NCI-H446 treated with DMSO at 0.1 percent for 48 hours (cell line): ENCODE measurements around the gene CRYZ.
"Not testable (repeated sequence)": the region's sequence is repeated elsewhere in the genome, so short reads cannot be mapped to it uniquely, and the experiment has no call there.

Experiments used
- DNase-seq: peaks from one replicate; lab custom pipeline; 2025; lab: John Stamatoyannopoulos, UW

The CRYZ gene, protein sequence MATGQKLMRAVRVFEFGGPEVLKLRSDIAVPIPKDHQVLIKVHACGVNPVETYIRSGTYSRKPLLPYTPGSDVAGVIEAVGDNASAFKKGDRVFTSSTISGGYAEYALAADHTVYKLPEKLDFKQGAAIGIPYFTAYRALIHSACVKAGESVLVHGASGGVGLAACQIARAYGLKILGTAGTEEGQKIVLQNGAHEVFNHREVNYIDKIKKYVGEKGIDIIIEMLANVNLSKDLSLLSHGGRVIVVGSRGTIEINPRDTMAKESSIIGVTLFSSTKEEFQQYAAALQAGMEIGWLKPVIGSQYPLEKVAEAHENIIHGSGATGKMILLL

DNA sequence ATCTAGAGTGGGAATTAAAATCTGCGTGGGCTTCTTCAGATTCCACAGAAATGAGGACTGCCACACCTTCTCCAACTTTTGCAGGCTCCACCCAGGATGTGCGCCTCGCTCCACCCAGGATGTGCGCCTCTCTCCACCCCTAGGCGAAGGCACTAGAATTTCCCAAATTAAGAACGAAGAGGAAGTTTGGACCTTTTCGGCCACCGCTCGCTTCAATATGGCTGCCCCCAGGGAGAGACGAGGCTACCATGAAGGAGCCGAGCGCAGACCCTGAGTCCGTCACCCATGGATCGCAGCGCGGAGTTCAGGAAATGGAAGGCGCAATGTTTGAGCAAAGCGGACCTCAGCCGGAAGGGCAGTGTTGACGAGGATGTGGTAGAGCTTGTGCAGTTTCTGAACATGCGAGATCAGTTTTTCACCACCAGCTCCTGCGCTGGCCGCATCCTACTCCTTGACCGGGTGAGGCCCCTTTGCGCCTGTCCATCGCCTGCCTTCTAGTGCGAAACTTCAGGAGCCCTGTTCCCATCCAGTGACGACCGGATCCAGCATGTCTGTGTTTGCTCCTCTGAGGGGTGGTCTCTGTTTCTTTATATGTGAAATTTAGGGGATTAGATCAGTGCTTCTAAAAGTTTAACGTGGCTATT is at the start of gene CRYZ, which contains the start of gene TYW3:
TSS of gene CRYZ (minus strand) at position 91 of the 644 bp plus-strand sequence. CDS start 8,229 bp downstream, outside the sequence.
TSS of gene TYW3 (plus strand) at position 193 of the 644 bp plus-strand sequence. CDS start at position 286, 93 bp downstream.
- DNase-seq: peak; percentile 91

- no peak for DNase-seq
Measured at GRCh38 chr1:74780594-74780993, 47.7 kb upstream of the CRYZ start.

GRCh38 chr1:74779750-74780149 is 46.9 kb upstream of the CRYZ start:
- DNase-seq: no peak

GRCh38 chr1:74777525-74777924 is 44.7 kb upstream of the CRYZ start:
- no peak for DNase-seq

DNA sequence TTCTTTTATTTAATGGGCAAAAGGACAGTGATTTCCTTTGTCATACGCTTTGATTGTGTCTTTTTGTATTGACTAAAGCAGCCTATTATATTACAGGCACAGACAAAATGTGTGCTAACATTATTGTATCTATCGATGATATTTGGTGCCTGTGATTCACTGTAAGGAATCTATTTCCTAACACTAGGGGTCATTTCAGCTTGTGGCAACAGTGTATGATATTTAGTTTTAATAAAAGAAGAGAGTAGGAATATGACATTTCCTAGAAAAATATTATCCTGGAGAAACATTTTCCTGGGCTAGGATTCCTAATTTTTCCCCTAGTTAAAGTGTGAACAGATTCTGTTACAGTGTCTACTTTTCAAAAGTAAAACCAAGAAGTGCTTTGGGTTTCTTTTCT is 42.9 kb upstream of the CRYZ start:
- DNase-seq: no peak

DNA sequence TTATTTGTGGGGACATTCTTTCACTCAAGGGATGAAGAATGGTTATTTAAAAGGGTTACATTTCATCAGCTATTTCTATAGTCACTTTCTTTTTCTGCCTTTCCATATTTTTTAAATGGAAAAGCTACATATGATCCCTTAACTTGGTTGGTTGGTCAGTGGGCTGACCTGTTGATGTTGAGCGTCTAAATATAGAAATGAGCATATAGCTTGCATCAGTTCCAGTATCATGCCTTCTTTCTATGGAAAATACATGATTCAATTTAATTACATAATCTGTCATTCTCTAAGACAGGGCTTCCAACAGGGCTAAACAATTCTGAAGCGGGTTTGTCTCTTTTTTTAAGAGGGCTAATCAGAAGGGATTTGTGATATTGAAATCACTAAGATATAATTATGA is 40.7 kb upstream of the CRYZ start:
- DNase-seq: no peak

GRCh38 chr1:74772945-74773344 is 40.1 kb upstream of the CRYZ start:
- DNase-seq: no peak

- peak; percentile 54 for DNase-seq
Measured at GRCh38 chr1:74771913-74772515, 39.2 kb upstream of the CRYZ start.

- no peak for DNase-seq
Measured at GRCh38 chr1:74767490-74767889, 34.6 kb upstream of the CRYZ start.

- no peak for DNase-seq
Measured at GRCh38 chr1:74766579-74766978, 33.7 kb upstream of the CRYZ start.

GRCh38 chr1:74763807-74764206 is 31.0 kb upstream of the CRYZ start:
- no peak for DNase-seq

GRCh38 chr1:74756650-74757049 is 23.8 kb upstream of the CRYZ start:
- DNase-seq: not testable (repeated sequence)

DNA sequence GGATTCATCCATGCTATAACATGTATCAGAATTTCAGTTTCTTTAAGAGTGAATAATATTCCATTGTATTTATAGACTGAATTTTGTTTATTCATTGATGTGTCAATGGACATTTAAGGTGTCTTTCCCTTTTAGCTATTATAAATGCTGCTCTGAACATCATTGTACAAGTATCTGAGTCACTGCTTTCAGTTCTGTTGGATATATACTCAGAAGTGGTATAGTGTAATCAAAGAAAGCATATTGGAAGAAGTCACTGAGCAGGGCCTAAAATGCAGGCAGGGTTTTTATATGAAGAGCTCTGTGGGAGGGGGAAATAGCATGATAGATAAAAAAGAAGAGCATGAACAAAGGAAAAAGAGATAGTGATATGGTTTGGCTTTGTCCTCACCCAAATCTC is 22.6 kb upstream of the CRYZ start:
- no peak for DNase-seq

DNA sequence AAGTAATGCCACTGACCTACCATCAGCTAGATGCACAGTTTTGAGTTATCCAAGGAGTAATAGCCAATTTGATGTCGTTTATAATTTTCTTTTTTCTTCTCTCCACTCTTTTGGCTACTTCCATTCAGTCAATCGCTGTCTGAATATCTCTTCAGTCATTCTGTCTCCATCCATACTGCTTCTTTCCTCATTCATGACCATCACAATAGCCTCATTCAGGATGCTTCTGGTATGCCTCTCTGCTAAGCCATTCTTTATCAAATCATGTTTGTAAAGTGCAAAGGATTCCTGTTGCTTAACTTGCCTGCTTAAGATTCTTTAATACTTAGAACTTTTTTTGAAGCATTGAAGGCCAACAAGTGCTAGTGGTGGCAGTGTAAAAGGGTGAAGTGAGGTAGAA is 20.3 kb upstream of the CRYZ start:
- DNase-seq: no peak

GRCh38 chr1:74748960-74749359 is 16.1 kb upstream of the CRYZ start:
- no peak for DNase-seq

- not testable (repeated sequence) for DNase-seq
Measured at GRCh38 chr1:74745247-74745646, 12.4 kb upstream of the CRYZ start.

GRCh38 chr1:74740307-74740980 is 7.6 kb upstream of the CRYZ start:
- not testable (repeated sequence) for DNase-seq

DNA sequence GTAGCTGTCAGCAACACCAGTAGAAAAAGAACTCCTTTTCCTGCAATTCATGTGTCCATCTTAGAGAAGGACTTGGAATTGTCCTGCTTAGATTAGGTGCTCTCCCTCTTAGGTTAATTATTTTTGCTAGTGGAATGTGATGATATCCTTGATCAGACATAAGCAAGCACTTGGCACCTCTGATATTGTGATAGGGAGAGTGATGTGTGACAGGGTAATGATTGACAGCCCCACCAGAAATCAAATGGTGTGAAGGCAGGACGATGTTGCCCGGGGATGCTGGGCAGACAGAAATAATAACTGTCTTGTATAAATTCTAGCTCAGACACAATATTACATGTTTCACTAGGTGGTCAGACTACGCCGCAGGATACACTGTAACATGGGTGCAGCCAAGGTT is 4.5 kb upstream of the CRYZ start:
- no peak for DNase-seq

DNA sequence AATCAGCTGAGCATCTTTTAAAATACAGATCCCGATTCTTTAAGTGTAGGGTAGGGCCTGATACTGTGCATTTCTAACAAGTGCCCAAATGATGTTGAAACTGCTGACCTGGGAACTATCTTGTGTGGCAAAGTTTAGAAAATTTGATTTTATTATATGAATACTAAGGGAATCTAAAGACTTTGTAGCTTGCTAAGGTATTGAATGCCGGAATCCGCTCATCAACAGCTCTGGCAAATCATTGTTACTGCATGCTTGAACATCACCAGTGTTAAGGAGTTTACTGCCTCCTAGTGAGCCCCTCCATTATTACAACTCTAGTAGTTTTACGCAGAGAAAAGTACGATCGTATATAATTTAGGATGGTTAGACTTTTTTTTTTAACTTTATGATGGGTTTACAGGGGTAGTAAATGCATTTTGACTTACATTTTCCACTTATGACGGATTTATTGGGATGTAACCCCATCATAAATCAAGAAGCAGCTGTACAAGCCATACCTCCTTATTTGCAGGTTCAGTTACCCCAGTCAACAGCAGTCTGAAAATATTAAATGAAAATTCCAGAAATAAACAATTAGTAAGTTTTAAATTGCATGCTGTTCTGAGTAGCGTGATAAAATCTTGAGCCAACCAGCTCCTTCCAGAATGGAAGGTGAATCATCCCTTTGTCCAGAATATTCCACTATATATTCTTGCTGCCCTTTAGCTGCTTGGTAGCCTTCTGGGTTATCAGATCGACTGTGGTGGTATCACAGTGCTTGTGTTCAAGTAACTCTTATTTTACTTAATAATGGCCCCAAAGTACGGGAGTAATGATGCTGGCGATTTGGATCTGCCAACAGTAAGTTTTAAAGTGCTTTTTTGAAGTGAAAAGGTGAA is 994 bp upstream of the CRYZ start:
- peak; percentile 77 for DNase-seq

DNA sequence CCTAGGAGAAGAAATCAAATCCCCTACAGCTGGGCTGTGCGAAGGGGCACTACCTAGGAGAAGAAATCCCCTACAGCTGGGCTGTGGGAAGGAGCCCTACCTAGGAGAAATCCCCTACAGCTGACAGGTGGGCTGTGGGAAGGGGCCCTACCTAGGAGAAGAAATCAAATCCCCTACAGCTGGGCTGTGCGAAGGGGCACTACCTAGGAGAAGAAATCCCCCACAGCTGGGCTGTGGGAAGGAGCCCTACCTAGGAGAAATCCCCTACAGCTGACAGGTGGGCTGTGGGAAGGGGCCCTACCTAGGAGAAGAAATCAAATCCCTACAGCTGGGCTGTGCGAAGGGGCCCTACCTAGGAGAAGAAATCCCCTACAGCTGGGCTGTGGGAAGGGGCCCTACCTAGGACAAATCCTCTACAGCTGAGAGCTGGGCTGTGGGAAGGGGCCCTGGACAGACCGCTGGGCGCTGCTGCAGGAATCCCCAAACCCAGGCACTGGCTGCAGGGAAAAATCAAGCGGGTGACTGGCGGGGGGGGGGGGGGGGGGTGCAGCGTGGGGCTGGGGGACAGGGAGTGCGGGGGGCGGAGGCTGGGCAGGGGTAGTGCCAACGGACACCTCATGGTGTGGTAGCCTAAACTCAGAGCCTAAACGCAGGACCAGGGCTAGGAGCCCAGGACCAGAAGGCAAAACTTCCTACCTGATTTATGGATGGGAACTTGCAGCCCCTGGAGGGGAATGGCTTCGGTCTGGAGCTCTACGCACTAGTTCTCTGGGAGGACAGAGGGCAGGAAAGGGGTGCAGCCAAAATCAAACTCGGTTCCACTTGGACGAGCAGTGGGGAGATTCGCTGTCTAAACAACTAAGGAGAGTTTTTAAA is 541 bp downstream of the CRYZ start:
- not testable (repeated sequence) for DNase-seq
